ENCODE measurements around the gene MEAK7.
A peak's percentile ranks its signal among the peaks of the same experiment; 100 is the strongest.
"Not testable (repeated sequence)": the region's sequence is repeated elsewhere in the genome, so short reads cannot be mapped to it uniquely, and the experiment has no call there.

Gene MEAK7

DNA sequence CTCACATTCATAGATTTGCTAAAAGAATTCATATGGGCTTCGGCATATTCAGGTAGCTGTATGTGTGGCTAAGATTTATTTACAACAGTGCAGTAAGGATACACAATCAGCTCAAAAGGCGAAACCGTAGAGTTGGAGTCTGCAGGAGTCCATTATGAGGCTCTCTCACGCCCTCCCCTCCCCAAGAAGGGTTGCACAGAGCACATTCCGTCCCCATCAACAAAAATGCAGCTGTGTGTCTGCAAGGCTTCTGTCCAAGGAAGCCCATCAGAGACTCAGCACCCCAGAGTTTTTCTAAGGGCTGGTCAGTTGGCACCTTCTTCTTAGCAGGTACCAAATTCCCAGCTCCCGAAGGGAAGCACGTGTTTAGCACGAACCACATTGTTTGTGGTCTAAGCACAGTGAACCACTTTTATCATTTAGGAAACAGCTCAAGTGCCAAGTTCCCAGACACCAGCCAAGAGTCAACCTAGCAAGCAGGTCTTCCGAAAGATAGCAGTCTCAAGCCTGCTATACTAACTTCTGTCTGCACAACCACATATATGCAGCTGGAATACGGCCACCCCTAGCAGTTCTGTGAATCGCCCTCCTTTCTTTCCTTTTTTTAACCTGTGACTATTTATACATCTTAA lies 28.5 kb upstream of the MEAK7 start:
- DNase-seq (ENCODE audit: low read depth in 3 of 3), result no peak

GRCh38 chr16:84532291-84532724 lies 27.8 kb upstream of the MEAK7 start:
- DNase-seq (ENCODE audit: low read depth in 3 of 3), result no peak

DNA sequence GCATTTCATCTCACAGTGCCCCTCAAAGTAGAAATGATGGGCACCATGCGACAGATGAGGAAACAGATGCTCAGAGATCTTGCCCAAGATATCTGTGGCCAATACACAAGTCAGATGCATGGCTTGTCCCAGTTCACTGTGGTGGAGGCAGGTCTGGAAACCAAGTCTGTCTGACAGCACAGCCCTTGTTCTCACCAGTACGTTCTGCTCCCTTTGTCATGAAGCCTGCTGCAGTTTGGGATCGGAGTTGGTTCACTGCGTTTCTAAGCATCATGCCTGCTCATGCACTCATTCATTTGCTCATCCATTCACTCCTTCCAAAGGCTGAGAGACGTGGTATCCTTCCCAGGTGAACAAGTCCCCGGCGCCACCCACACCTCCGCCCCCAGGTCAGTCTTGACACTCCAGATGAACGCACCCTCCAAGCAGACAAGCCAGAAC lies 27.2 kb upstream of the MEAK7 start:
- DNase-seq (ENCODE audit: low read depth in 3 of 3), result no peak

DNA sequence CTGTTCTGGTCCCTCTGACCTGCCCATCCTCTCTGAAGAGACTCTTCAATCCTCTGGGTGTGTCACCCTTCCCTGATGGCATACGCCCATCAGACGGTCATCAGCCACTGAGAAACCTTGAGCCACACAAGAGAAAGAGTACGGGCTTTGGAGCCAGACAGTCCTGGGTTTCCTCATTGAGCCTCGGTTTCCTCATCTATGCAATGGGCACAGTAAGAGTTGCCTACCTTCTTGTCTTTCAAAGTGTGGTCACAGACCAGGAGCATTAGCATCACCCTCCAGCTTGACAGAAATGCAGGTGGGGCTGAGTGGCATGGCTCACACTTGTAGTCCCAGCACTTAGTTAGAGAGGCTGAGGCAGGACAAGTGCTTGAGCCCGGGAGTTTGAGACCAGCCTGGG lies 26.1 kb upstream of the MEAK7 start:
- DNase-seq (ENCODE audit: low read depth in 3 of 3), result no peak

GRCh38 chr16:84529607-84530006 lies 25.1 kb upstream of the MEAK7 start:
- no peak for DNase-seq (ENCODE audit: low read depth in 3 of 3)

GRCh38 chr16:84528322-84528721 lies 23.9 kb upstream of the MEAK7 start:
- DNase-seq (ENCODE audit: low read depth in 3 of 3), result no peak

GRCh38 chr16:84527532-84528269 lies 23.2 kb upstream of the MEAK7 start:
- no peak for DNase-seq (ENCODE audit: low read depth in 3 of 3)

GRCh38 chr16:84526794-84527531 lies 22.5 kb upstream of the MEAK7 start:
- DNase-seq (ENCODE audit: low read depth in 3 of 3), result no peak

DNA sequence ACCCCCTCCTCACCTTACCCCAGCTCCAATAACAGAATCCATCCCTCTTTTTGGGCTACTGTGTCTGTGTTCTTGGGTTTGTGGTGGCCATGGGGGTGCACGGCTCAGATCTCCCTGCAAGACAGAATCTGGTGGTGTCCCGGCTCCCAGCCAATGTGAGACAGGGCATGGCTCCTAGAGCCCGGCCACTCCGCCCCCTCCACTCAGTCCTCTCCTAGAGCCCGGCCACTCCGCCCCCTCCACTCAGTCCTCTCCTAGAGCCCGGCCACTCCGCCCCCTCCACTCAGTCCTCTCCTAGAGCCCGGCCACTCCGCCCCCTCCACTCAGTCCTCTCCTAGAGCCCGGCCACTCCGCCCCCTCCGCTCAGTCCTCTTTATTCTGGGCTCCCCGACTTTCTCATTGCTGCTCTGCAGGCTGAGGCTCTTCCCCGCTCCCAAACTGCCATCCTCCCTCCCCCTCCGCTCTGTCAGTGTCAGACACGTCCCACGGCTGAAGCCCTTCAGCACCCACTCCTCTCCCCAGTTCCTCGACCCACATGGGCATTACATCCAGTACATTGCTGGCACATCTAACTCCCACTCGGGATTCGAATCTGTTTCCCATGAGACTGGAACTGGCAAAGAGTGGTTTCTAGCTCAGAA lies 20.6 kb upstream of the MEAK7 start:
- DNase-seq (ENCODE audit: low read depth in 3 of 3), result not testable (repeated sequence)

DNA sequence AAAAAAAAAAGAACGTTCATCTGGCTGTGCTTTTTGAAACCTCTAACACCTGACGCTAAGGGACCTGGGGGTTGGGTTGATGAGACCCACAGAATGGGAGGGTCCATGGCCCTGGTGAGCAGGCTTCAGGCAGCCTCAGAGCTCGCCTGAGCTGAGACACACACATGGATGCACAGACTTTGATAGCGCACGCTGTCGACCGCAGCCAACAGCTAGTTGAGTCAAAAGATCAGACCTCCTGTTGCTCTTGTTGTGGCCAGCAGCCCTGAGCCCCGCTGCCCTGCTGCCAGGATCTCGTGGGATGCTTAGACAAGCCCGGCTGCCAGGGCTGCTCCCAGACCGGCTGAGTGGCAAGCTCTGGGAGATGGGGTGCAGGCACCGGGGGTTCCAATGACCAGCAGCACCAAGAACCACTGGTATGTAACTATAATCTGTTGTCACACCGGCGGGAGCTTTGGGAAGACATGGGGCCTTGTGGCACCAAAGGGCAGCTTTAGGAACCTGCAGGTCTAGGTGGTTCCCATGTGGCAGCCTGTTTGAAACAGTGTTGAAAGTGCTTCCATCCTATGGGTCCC lies 20.0 kb upstream of the MEAK7 start:
- DNase-seq (ENCODE audit: low read depth in 3 of 3), result no peak

DNA sequence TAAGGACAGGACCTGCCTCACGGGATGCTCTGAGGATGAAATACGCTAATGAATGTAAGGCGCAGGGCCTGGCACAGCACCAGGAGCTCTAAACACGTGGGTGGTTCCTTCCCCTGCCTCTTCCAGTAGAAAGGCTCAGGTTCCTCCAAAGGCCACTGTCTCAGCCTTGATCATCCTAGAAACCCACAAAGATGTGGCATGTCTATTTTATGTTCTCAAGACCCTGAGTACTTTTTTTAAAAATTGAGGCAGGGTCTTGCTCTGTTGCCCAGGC lies 17.0 kb upstream of the MEAK7 start:
- DNase-seq (ENCODE audit: low read depth in 3 of 3), result no peak

DNA sequence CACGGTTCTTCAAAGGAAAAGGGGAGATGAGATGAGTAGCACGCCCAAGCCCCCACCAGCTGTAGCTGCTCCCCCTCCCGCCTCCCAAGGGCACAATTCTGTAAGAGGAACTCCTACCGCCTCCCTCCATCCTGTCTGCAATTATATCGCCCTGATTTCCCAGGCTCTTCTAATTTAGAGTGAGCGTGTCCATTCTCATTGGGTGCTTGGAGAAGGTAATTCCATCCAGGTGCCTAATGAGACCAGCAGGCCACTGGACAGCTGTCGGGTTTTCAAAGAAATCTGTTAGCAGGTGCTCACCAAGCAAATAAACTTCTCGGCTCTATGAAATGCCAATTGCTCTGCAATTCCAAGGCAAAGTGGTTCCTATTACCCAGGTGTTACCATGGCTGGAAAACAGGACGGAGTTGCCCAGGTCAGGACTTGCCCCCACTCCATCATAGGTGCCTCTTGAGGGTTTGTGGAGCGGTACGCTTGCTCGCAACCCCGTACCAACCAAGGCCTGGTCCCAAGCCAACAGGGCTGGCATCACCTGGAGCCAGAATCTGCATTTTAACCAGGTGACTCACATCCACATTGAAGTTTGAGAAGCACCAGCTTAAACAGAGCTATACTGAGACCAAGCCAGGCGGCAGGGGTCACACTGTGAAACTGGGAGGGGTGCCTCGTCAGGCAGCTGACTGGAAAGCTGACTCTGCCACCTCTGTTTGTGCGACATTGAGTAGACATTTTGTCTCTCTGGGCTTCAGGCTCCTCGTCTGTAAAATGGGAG lies 16.5 kb upstream of the MEAK7 start:
- no peak for DNase-seq (ENCODE audit: low read depth in 3 of 3)

- no peak for DNase-seq (ENCODE audit: low read depth in 3 of 3)
Observed at GRCh38 chr16:84519855-84520254, 15.4 kb upstream of the MEAK7 start.

DNA sequence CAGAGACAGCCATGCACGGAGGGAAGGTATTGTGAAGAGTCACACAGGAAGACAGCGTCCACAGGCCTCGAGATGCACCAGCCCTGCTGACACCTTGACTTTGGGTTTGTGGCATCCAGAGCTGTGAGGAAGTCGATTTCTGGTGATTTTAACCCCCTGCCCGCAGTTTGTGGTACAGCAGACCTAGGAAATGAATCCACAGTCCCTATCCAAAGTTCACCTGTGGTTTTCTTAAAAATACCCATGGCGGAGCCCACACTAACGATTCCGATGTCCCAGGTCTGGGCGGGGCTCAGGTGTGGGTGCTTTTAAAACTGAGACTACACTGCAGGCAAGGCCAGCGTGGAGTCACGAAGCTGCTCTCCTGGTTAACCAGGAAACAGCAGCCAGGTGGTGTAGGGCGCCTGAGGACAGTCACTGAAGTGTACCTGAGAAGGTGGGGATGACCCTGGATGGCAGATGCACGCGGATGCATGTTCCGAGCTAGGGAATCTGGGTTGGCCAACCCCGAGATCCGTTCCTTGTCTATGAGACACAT lies 14.4 kb upstream of the MEAK7 start:
- DNase-seq (ENCODE audit: low read depth in 3 of 3), result peak in 1 of 3 experiments; percentile 42

GRCh38 chr16:84518220-84518619 lies 13.8 kb upstream of the MEAK7 start:
- DNase-seq (ENCODE audit: low read depth in 3 of 3), result not testable (repeated sequence)

DNA sequence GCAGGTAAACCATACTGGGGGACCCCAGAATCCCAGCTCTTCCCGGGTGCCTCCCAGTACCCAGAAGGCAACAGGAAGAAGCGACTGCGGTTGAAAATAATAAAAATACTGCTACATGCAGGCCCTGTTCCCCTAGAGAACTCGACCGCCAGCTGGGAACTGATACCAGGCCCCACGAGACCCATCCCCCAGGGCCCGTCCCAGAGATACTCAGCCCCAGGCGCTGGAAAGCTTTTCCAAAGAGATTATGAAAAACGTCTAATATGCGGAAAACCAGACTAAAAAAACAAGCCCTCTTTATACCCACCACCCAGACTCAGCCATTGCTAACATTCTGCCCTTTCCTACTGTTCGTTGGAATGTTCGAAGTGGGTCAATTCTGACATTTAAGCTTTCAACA lies 12.9 kb upstream of the MEAK7 start:
- DNase-seq (ENCODE audit: low read depth in 3 of 3), result no peak

DNA sequence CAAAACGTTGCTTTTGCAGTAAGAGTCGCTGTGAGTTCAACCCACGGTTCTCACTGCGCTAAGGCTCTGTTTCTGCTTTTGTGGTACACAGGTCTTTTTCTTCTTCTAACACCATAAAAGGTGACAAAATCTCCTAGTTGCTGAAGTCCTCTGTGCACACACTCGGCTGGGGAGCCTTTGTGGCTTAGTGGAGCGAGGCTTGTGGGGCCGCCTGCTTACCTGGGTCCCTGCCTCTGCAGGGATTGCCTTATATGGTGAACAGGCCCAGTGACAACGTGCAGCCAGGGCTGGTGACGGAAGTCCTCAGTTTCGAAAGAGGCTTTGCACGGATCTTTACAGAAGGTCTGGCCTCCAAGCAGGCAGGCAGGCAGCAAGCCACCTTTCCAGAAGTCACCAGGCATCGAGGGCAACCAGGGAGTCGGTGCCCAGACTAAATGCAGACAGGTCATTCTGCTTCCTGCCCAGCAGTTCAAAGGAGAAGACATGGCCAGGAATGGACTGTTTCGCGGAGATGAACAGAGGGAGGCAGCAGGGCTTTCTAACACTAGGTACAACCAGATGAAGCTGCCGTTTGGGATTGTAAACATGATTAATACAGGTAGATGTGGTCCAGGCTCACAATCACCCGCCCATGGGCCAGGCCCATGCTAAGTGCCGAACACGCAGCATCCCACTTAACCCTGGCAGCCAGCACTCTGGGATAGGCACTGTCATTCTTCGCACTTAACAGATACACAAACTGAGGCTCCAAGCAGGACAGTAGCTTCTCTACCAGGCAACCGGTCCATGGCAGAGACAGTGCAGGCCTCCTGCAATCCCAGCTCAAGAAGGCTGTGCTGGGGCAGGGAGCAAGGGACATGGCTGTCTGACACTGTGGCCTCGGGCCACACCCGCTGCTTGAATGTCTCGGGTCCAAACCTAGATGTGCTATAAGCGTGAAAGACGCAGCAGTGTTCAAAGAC lies 10.7 kb upstream of the MEAK7 start:
- peak; percentile 54 to 81 (median 61) for DNase-seq (ENCODE audit: low read depth in 3 of 3)

DNA sequence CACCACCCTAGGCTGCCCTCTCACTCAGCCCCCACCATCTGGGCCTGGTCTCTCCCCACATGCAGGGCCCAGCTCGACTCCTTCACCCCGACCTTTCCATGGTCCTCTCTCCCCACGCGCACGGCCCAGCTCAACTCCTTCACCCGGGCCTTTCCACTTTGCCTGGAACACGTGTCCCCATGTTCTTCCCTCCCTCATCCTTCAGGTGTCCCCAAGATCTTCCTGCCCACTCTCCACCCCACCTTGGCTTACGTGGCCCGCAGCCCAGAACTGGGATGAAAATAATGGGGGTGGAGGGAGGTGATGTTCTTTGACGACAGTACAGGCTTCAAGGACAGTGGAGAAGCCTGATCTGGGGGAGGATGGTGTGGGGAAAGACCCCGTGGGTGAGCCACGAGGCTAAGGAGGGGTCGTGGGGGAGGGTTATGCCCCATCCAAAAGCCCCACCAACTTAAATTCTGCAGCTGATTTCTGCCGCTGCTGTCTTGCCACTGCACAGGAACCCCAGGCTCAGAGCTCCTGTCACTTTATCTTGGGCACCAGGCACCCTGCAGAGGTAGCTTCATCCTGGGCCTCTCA lies 9.9 kb upstream of the MEAK7 start:
- DNase-seq (ENCODE audit: low read depth in 3 of 3), result no peak

DNA sequence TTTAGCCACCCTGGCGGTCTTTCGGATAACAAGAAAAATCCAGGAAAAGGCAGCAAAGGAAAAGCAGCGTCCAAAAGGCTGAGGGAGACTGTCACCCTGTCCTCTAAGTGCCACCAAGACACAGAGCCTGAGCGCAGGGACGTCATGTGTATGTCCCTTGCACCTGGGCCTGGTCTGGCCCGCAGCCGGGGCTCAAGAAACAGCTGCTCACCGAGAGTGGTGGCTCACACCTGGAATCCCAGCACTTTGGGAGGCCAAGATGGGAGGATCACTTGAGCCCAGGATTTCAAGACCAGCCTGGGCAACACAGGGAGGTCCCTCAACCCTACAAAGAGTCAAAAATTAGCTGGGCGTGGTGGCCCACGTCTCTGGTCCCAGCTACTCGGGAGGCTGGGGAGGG lies 9.2 kb upstream of the MEAK7 start:
- no peak for DNase-seq (ENCODE audit: low read depth in 3 of 3)

- DNase-seq (ENCODE audit: low read depth in 3 of 3), result no peak
Observed at GRCh38 chr16:84513123-84513522, 8.7 kb upstream of the MEAK7 start.
